Fibroblast of skin of left biceps (primary cell): ENCODE measurements around the gene MDK.

Experiments used
- DNase-seq, 2 experiments: peaks; one replicate each; pipeline ENCODE4 v3.0.0-alpha.2; 2013; ENCODE audit warnings: low read depth in 2 of 2

Gene MDK

GRCh38 chr11:46381048-46381818, at the start of gene MDK:
TSS of gene MDK (plus strand) at chr11:46381669. CDS start at chr11:46382058, 389 bp downstream.
- DNase-seq: no peak

GRCh38 chr11:46332093-46332567, 49.3 kb upstream of the MDK start:
- DNase-seq: no peak

GRCh38 chr11:46332568-46333393, 48.7 kb upstream of the MDK start:
- DNase-seq: no peak

- DNase-seq: no peak
Observed at GRCh38 chr11:46333394-46333947, 48.0 kb upstream of the MDK start.

- no peak for DNase-seq
Observed at GRCh38 chr11:46334211-46334610, 47.3 kb upstream of the MDK start.

GRCh38 chr11:46335271-46335670, 46.2 kb upstream of the MDK start:
- DNase-seq: no peak

- no peak for DNase-seq
Observed at GRCh38 chr11:46335890-46336562, 45.4 kb upstream of the MDK start.

GRCh38 chr11:46336563-46337180, 44.8 kb upstream of the MDK start:
- no peak for DNase-seq

- DNase-seq: no peak
Observed at GRCh38 chr11:46337626-46338345, 43.7 kb upstream of the MDK start.

- no peak for DNase-seq
Observed at GRCh38 chr11:46338636-46338987, 42.9 kb upstream of the MDK start.

- DNase-seq: no peak
Observed at GRCh38 chr11:46338988-46339666, 42.3 kb upstream of the MDK start.

GRCh38 chr11:46339816-46340215, 41.7 kb upstream of the MDK start:
- DNase-seq: no peak

GRCh38 chr11:46341454-46341853, 40.0 kb upstream of the MDK start:
- no peak for DNase-seq

GRCh38 chr11:46342239-46342638, 39.2 kb upstream of the MDK start:
- no peak for DNase-seq

- no peak for DNase-seq
Observed at GRCh38 chr11:46343520-46343919, 37.9 kb upstream of the MDK start.

GRCh38 chr11:46345131-46345597, 36.3 kb upstream of the MDK start:
- DNase-seq: no peak

- DNase-seq: no peak
Observed at GRCh38 chr11:46345881-46346484, 35.5 kb upstream of the MDK start.

- DNase-seq: peak; percentile 48 to 58
Observed at GRCh38 chr11:46346886-46347636, 34.4 kb upstream of the MDK start, which contains the start of gene DGKZ. TSS of gene DGKZ (plus strand) at chr11:46347463. CDS start at chr11:46347660, 197 bp downstream.
